ENCODE measurements around the gene PRSS22. TPM values are rescaled to one million over a fixed set of nuclear protein-coding genes. Genes with fewer than 3 reads are reported as not detected.

Gene PRSS22
- total and polyA plus RNA-seq, 10 of the 15 experiments (the other 5 are each of a cell fraction or from before 2014, with no cell fraction given) = not detected

GRCh38 chr16:2897110-2897509 is 39.1 kb upstream of the PRSS22 start (continued):
- TF ChIP-seq RAD21 (IDR thresholded peaks at IDR 0.05; ENCODE audit: insufficient read depth, low read depth, low read length) (no peak), USF2 (IDR thresholded peaks at IDR 0.05; ENCODE audit: borderline replicate concordance, low read depth, low read length) (no peak), ATF3 (IDR thresholded peaks at IDR 0.05; ENCODE audit: borderline replicate concordance, extremely low read depth, low read depth, low read length) (no peak), RCOR1 (conservative IDR thresholded peaks at IDR 0.05; ENCODE audit: low read depth, low read length) (no peak), ELK1 (IDR thresholded peaks at IDR 0.05; ENCODE audit: low read depth, low read length) (no peak), IRF4 (IDR thresholded peaks at IDR 0.05; ENCODE audit: low read depth, low read length) (no peak), MYB (IDR thresholded peaks at IDR 0.05; ENCODE audit: borderline replicate concordance, low read depth, low read length) (no peak), TAF1 (IDR thresholded peaks at IDR 0.05; ENCODE audit: borderline replicate concordance, low read depth, low read length) (no peak)

GRCh38 chr16:2896480-2897010 is 38.6 kb upstream of the PRSS22 start:
- H3K4me2 ChIP-seq (ENCODE audit: control insufficient read depth, insufficient read depth) = no peak overlapping the region
- FAIRE-seq (no peak), DNase-seq (ENCODE audit: low read depth, low spot score) (no peak), ATAC-seq (no peak)
- 88% methylated on average over 18 of the region's 19 CpGs for WGBS (ENCODE audit: insufficient coverage, insufficient replicate concordance, low lambda C conversion rate, missing lambda C conversion rate)
- in situ Hi-C loops (cut with MboI) = no loop called here
- H3K27ac ChIP-seq (ENCODE audit: control insufficient read depth, insufficient read depth) = no peak overlapping the region
- CTCF ChIA-PET = interaction anchor here (0.7 to 1.2 kb wide), 4 partner anchors 9 to 21 kb away, joined by 3 to 6 read pairs (median 4); partner anchors contain the start of gene FLYWCH2
- no TSS peak for BruUV-seq (replicated peaks)
- H3K9me3 ChIP-seq (replicated peaks; ENCODE audit: control insufficient read depth, insufficient read depth, low read length) = no peaks in the 10 kb centered on the region
- H3K36me3 ChIP-seq (ENCODE audit: control insufficient read depth in 2 of 2, insufficient read depth in 2 of 2, low read length in 1 of 2) = no peaks in the 10 kb centered on the region
- intact Hi-C loops (cut with micrococcal nuclease; ENCODE audit: unreplicated experiment) = no loop called here
- H2AFZ ChIP-seq (ENCODE audit: control insufficient read depth, low read depth, low read length) = no peak overlapping the region
- TF ChIP-seq YBX1 (IDR thresholded peaks at IDR 0.05) = no peak
- TF ChIP-seq IKZF2 (IDR thresholded peaks at IDR 0.05) = no peak
- TF ChIP-seq RELA (IDR thresholded peaks at IDR 0.05; ENCODE audit: borderline replicate concordance, partially characterized antibody) = no peak
- TF ChIP-seq GABPA (IDR thresholded peaks at IDR 0.05; ENCODE audit: low read depth) = no peak
- no peak for TF ChIP-seq IRF3 (IDR thresholded peaks at IDR 0.05)
- TF ChIP-seq MYC (IDR thresholded peaks at IDR 0.05; ENCODE audit: insufficient read depth, insufficient read length, insufficient replicate concordance, low read length, severe bottlenecking) = no peak
- POLR2A ChIA-PET = interaction anchor here (0.6 to 3.4 kb wide), 3 partner anchors 13 to 15 kb away, joined by 3 to 20 read pairs (median 4); partner anchors contain the start of genes FLYWCH1 and FLYWCH2
- no peaks in the 10 kb centered on the region for H3K79me2 ChIP-seq (ENCODE audit: control insufficient read depth, insufficient read depth, low read length)
- no peaks in the 10 kb centered on the region for H4K20me1 ChIP-seq (ENCODE audit: control insufficient read depth, insufficient read depth)
- RAD21 ChIA-PET (ENCODE audit: unreplicated experiment) = interaction anchor here (0.8 to 1.6 kb wide), 4 partner anchors 10 to 28 kb away, joined by 3 to 12 read pairs (median 4); partner anchors contain the start of genes FLYWCH1 and FLYWCH2
- no peak overlapping the region for H3K9ac ChIP-seq (ENCODE audit: control insufficient read depth, insufficient read depth, low read length)
- H3K4me1 ChIP-seq (ENCODE audit: control insufficient read depth, insufficient read depth, low read length) = no peaks in the 10 kb centered on the region
- H3K27me3 ChIP-seq (replicated peaks in 1 of 2; ENCODE audit: control insufficient read depth in 2 of 2, insufficient read depth in 2 of 2, low read length in 1 of 2) = no peaks in the 10 kb centered on the region
- SMC1A ChIA-PET (ENCODE audit: uncharacterized antibody, unreplicated experiment) = interaction anchor here (0.8 to 1.2 kb wide), 3 partner anchors 10 to 14 kb away, joined by 3 read pairs; partner anchors contain the start of gene FLYWCH2
- no peak overlapping the region for H3K4me3 ChIP-seq

Measured in GM12878 (cell line).